ENCODE results near the gene PLEKHG5. TPM values are rescaled to one million over a fixed set of nuclear protein-coding genes. Genes with fewer than 3 reads are reported as not detected.
"Not testable (repeated sequence)": the region's sequence is repeated elsewhere in the genome, so short reads cannot be mapped to it uniquely, and the experiment has no call there.

The PLEKHG5 gene
- total RNA-seq, 4 donors from 2014 or later = 17.9 to 42.7 (median 37.1) TPM

GRCh38 chr1:6460301-6461050 is 31.0 kb downstream of the PLEKHG5 start:
- 50% methylated on average over 38 of the region's 39 CpGs; no CpG with 5 or more reads in 1 of the 2 donors for WGBS, 2 donors (ENCODE audit: low coverage in 1 of 2)
- no peak for DNase-seq
- no peaks in the 10 kb centered on the region for H3K9me3 ChIP-seq
- peak overlapping the region in 3 of 4 donors; percentile 41 to 57 (median 52) for H3K27ac ChIP-seq
- intact Hi-C loops (cut with DNase I; ENCODE audit: low total_unique reads) (no loop called here), in situ Hi-C loops (cut with MboI; ENCODE audit: low pct_ligation_motif_present in 1 of 4, low pct_unique_long_range_greater_than_20kb in 1 of 4, low sequenced_read_pairs in 3 of 4) (no loop called here)
- H3K4me1 ChIP-seq = no peaks in the 10 kb centered on the region
- H3K36me3 ChIP-seq = no peaks in the 10 kb centered on the region
- TF ChIP-seq POLR2A (IDR thresholded peaks at IDR 0.05) (no peak), EP300 (IDR thresholded peaks at IDR 0.05; ENCODE audit: low read depth) (no peak), POLR2AphosphoS5 (IDR thresholded peaks at IDR 0.05) (no peak), CTCF (IDR thresholded peaks at IDR 0.05) (no peak)
- H3K4me3 ChIP-seq = peak overlapping the region in 2 of 4 donors; percentile 8 to 32
- peaks cover 21% of the 10 kb centered on the region for H3K27me3 ChIP-seq

- Histone ChIP-seq H3K36me3 (no peaks in the 10 kb centered on the region), H3K27ac (peak overlapping the region in 1 of 4 donors; percentile 57), H3K4me1 (no peaks in the 10 kb centered on the region), H3K4me3 (peak overlapping the region in 2 of 4 donors; percentile 8 to 32), H3K27me3 (peaks cover 25% of the 10 kb centered on the region), H3K9me3 (no peaks in the 10 kb centered on the region)
- 35% methylated on average over 16 of the region's 18 CpGs; no CpG with 5 or more reads in 1 of the 2 donors for whole genome bisulfite sequencing, 2 donors (ENCODE audit: low coverage in 1 of 2)
- TF ChIP-seq POLR2A (IDR thresholded peaks at IDR 0.05) (no peak), POLR2AphosphoS5 (IDR thresholded peaks at IDR 0.05) (no peak), CTCF (IDR thresholded peaks at IDR 0.05) (no peak), EP300 (IDR thresholded peaks at IDR 0.05; ENCODE audit: low read depth) (no peak)
- intact Hi-C loops (cut with DNase I; ENCODE audit: low total_unique reads) = no loop called here
- DNase-seq = no peak
- in situ Hi-C loops (cut with MboI; ENCODE audit: low pct_ligation_motif_present in 1 of 4, low pct_unique_long_range_greater_than_20kb in 1 of 4, low sequenced_read_pairs in 3 of 4) = no loop called here
These were observed 31.6 kb downstream of the PLEKHG5 start for GRCh38 chr1:6459850-6460265.

- H3K36me3 ChIP-seq = no peaks in the 10 kb centered on the region
- H3K27me3 ChIP-seq = peaks cover 52% of the 10 kb centered on the region
- H3K9me3 ChIP-seq = no peaks in the 10 kb centered on the region
- no peak for DNase-seq
- no peak overlapping the region for H3K4me3 ChIP-seq
- TF ChIP-seq CTCF (IDR thresholded peaks at IDR 0.05) (no peak), POLR2A (IDR thresholded peaks at IDR 0.05) (no peak)
- H3K4me1 ChIP-seq = peaks cover 0 to 4% (median 0%) of the 10 kb centered on the region in 4 donors
- 60 to 88% methylated on average over 1 to 11 of the region's 11 CpGs for WGBS, 2 donors (ENCODE audit: low coverage in 1 of 2)
- intact Hi-C loops (cut with DNase I; ENCODE audit: low total_unique reads) (no loop called here), in situ Hi-C loops (cut with MboI; ENCODE audit: low pct_ligation_motif_present in 1 of 4, low pct_unique_long_range_greater_than_20kb in 1 of 4, low sequenced_read_pairs in 3 of 4) (no loop called here)
- no peak overlapping the region for H3K27ac ChIP-seq
These were observed 34.5 kb downstream of the PLEKHG5 start for GRCh38 chr1:6456800-6457466.

- intact Hi-C loops (cut with DNase I; ENCODE audit: low total_unique reads); H3K36me3 ChIP-seq; H3K27ac ChIP-seq; in situ Hi-C loops (cut with MboI; ENCODE audit: low pct_ligation_motif_present in 1 of 4, low pct_unique_long_range_greater_than_20kb in 1 of 4, low sequenced_read_pairs in 3 of 4); H3K9me3 ChIP-seq; H3K4me3 ChIP-seq; DNase-seq: not testable (repeated sequence)
- WGBS, 2 donors (ENCODE audit: low coverage in 1 of 2) = 64% methylated on average over 54 of the region's 58 CpGs; no CpG with 5 or more reads in 1 of the 2 donors
- H3K4me1 ChIP-seq = peaks cover 0 to 13% (median 3%) of the 10 kb centered on the region in 4 donors
- H3K27me3 ChIP-seq = peaks cover 62% of the 10 kb centered on the region
These were observed 35.5 kb downstream of the PLEKHG5 start for GRCh38 chr1:6455752-6456520.

Data from transverse colon (tissue), 4 donors.